Occipital lobe (tissue), 3 donors: Measurements from ENCODE around the gene BLTP3B. TPM values are rescaled to one million over a fixed set of nuclear protein-coding genes. Genes with fewer than 3 reads are reported as not detected.

Source experiments
- DNase-seq: peaks from one replicate; lab custom pipeline; 2025; lab: John Stamatoyannopoulos, UW
- small RNA-seq: library from RNA; depleted of rRNA; stranded (forward); fragments of <200 nt; gene quantifications from one replicate; pipeline ENCODE3, GENCODE V24; 2014
- total RNA-seq: library from RNA; depleted of rRNA; stranded (reverse); fragments of >200 nt; gene quantifications from one replicate; pipeline ENCODE4 v1.2.3, GENCODE V29; 2014

The BLTP3B gene
- total RNA-seq, 1 donor from 2014 or later = 99.2 TPM

- no peak for DNase-seq
Measured at GRCh38 chr12:100120355-100120754, 22.3 kb downstream of the BLTP3B start.

DNA sequence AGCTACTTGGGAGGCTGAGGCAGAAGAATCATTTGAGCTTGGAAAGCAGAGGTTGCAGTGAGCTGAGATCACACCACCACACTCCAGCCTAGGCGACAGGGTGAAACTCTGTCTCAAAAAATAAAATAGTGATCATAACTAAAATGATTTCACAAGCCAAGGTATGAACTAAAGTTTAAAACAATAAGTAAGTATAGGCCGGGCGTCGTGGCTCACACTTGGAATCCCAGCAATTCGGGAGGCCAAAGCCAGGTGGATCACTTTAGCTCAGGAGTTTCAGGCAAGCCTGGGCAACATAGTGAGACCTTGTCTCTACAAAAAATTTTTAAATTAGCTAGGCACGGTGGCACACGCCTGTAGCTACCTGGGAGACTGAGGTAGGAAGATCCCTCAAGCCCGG is 27.4 kb downstream of the BLTP3B start:
- no peak for DNase-seq

GRCh38 chr12:100114574-100114973 is 28.1 kb downstream of the BLTP3B start:
- no peak for DNase-seq

DNA sequence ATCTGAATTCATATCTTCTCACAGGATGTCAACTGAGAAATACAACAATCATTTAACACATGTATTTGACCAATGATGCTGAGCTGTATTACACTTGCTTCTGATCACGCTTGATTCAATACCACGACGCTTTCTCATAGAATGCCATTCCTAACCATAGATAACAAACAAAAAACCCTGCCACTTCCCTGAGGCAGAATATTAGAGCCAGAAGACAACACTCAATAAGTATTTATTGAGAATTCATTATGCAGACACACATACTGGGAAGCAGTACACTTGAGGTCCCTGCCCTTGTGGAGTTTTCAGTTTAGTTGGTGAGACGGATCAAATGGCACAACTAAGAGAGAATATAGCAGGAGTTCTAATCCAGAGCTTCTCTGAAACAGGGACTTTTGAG is 32.4 kb downstream of the BLTP3B start:
- DNase-seq = no peak

DNA sequence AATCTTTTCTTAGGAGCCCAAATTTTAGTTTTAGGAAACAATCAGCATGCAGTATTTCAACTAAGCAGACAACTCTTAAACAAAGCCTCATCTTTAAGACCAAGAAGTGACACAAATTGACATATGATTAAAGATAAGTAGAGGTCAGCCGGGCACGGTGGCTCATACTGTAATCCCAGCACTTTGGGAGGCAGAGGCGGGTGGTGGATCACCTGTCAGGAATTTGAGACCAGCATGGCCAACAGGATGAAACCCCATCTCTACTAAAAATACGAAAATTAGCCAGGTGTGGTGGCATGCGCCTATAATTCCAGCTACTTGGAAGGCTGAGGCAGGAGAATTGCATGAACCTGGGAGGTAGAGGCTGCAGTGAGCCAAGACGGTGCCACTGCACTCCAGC is 35.8 kb downstream of the BLTP3B start:
- no peak for DNase-seq

- no peak for DNase-seq
Measured at GRCh38 chr12:100105661-100106060, 37.0 kb downstream of the BLTP3B start.

DNA sequence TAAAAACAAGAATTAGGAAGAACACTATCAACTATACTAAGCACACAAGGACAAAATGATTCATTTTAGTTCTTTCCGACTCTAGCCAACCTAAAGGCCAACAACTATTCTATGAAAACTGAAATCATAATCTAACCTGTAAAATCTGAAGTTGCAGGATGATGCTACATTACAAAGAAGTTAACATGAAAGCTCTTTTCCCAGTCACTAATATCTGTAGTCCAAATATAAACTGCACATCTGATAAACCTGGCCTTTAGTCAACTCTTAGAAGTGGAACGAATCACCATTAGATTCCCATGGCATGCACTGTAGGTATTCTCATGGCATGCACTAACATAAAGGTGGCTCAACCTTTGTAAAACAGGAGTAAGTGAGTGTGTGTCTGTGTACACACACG is 41.7 kb downstream of the BLTP3B start:
- DNase-seq = no peak

Small RNAs within 50 kb of the gene (small RNA-seq; reads per million reads assigned to genes)
- gene MIR1827 (not detected), gene RN7SL176P (not detected)

Other genes with a start within 250 kb of the BLTP3B start
- 452 TPM for gene ANKS1B, start 157.9 kb downstream of the BLTP3B start, total RNA-seq
- gene ACTR6, start 57.9 kb upstream of the BLTP3B start, total RNA-seq = 50.5 TPM
- gene DEPDC4, start 124.2 kb upstream of the BLTP3B start, total RNA-seq = 1.2 TPM
- gene SCYL2, start 124.3 kb upstream of the BLTP3B start, total RNA-seq = 123 TPM
- gene SLC17A8, start 214.2 kb upstream of the BLTP3B start, total RNA-seq = 1.2 TPM